HG02763 (cell line): Measurements from ENCODE around the gene SULT1C2.
"Not testable (repeated sequence)": the region's sequence is repeated elsewhere in the genome, so short reads cannot be mapped to it uniquely, and the experiment has no call there.

Source experiments
- ATAC-seq: cut with Tn5 transposase; IDR thresholded peaks from one replicate; pipeline ENCODE4 v1.9.1; 2021; ENCODE audit warnings: mild to moderate bottlenecking, moderate library complexity; ENCODE audit not compliant: unreplicated experiment

SULT1C2 gene

DNA sequence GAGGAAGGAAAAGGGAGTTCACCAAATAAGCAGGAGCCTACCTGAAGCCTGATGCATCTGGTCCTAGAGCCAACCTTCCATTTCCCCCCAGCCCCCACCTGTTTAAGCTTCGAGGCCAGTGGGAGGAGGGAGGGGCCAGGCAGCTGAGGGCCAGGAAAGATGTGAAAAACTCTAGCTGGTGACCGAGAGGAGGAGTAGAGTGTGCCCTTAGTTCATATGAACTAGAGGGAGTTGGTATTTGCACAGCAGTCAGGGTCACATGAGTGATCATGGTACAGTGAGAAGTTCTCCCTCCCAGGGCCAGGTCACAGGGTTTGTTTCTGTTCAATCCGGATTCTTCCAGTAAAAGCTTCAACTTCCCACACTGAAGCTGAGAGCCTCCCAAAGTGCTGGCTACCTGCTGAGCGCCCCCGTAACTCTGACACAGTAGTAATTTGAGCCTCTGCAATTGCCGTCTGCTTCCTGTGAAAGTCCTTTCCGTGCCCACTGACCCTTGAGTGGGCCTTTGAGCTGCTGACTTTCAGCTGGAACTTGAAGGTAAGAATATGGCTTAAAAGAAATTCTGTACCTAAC lies at the start of gene SULT1C2:
Gene SULT1C2, plus strand, starts transcription at position 362 of the 573 bp plus-strand sequence. CDS start 4,773 bp downstream, outside the sequence.
- ATAC-seq, result no peak

- no peak for ATAC-seq
Observed at GRCh38 chr2:108239786-108240185, 48.9 kb upstream of the SULT1C2 start, which contains the start of gene SULT1C3. TSS of gene SULT1C3 (plus strand) at chr2:108239968. CDS start at chr2:108247195, 7,227 bp downstream.

DNA sequence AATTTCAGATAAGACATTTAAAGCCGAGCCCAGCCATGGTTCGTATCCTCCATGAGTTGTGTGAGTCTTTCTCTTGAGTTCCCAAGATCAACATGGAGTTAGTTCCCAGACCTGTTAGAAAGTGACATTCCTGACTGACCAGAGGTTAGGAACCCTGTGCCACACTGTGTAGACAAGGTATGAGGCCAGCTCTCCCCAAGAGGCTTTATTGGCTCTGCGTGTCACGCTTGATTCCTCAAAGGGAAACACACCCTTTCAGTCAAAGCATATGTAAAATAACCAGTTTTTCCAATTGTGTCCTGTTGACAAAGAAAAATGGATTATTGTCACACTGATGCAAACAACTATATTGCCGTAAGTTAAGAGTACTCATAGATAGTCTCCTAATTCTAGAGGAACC lies 47.7 kb upstream of the SULT1C2 start:
- no peak for ATAC-seq

DNA sequence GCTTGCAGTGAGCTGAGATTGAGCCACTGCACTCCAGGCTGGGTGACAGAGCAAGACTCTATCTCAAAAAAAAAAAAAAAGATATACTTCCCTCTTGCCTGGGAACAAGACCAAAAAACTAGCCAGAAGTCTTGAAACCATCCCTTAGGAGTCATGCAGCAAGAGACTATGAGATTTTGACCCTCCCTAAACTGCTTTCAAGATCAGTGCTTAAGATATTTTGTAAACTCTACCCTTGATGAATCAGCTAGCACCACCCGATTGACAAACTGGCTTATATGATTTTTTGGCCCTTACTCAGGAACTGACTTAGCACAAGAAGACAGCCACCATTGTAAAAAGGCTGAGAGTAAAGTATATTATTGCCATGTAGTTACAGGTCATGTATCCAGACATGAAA lies 45.1 kb upstream of the SULT1C2 start:
- no peak for ATAC-seq

DNA sequence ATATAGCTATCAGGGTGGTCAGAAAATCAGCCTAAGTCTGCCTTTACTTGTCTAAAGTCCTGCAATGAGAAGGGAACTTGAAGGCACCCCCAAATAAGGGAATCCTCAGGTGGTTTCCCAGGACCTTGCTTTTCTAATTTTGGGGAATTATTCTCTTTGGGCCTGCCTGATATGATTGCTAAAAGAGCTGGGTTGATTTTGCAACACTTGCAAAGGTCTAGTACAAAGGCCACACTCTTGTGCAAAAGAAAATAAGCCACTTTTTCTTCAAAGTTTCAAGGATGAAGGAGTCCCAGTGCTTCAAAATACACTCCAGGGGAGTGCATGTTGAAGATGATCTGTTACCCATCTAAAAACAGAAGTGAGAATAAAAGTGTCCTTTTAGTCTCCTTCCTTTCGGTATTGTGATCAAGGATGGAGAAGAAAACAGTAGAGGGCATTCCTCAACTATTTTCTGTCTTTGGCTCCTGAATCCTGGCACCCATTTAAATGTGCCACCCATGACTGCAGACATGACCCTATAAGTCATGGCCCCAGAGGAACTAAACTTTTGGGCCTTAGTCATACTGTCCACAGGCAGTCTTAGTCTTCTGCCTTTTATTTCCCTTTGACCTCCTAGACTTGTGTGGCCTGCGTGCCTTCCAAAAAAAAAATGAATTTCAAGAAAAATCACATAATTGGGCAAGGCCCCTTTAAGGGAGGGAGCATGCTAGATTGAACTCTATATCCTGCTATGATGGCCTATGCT lies 43.9 kb upstream of the SULT1C2 start:
- no peak for ATAC-seq

- ATAC-seq, result no peak
Observed at GRCh38 chr2:108253106-108253505, 35.6 kb upstream of the SULT1C2 start.

- no peak for ATAC-seq
Observed at GRCh38 chr2:108257757-108258331, 30.9 kb upstream of the SULT1C2 start.

- ATAC-seq, result no peak
Observed at GRCh38 chr2:108260773-108261172, 27.9 kb upstream of the SULT1C2 start.

GRCh38 chr2:108262036-108262435 lies 26.7 kb upstream of the SULT1C2 start:
- no peak for ATAC-seq

DNA sequence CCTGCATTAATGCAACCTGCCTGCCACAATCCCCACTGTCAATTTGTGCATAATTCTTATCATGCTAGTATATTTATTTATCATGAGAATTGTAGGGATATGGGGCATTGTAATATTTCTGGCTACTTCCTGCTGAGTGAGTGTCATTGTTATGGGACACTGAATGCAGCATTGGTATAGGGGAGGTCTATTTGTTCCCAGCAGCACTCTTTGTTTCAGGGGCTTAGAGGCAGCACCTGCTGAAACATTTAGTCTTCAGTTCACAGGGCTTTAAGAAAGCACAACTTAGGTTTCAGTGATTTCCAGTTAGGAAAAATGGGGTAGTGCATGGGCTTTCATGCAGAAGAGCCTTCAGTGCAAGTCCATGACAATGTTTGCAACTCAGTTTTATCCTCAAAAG lies 25.3 kb upstream of the SULT1C2 start:
- ATAC-seq, result no peak

- no peak for ATAC-seq
Observed at GRCh38 chr2:108266218-108266617, 22.5 kb upstream of the SULT1C2 start.

- no peak for ATAC-seq
Observed at GRCh38 chr2:108267101-108267500, 21.6 kb upstream of the SULT1C2 start.

DNA sequence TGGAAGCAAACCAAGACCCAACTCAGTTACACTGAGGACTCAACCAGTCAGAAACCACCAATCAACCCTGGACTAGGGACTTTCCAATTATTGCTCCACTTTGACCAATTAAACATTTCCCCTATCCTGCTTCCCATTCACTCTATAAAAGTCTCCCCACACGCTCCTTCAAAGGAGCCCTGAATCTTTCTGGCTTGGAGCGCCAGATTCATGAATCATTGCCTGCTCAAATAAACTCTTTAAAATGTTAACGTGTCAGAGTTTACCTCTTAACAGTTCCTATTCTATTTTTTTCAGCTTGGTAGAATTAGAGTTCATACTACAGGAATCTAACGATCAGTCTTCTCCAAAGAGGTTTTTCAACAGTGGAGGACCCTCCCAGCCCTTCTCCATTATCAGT lies 20.7 kb upstream of the SULT1C2 start:
- no peak for ATAC-seq

GRCh38 chr2:108270346-108270745 lies 18.3 kb upstream of the SULT1C2 start:
- no peak for ATAC-seq

DNA sequence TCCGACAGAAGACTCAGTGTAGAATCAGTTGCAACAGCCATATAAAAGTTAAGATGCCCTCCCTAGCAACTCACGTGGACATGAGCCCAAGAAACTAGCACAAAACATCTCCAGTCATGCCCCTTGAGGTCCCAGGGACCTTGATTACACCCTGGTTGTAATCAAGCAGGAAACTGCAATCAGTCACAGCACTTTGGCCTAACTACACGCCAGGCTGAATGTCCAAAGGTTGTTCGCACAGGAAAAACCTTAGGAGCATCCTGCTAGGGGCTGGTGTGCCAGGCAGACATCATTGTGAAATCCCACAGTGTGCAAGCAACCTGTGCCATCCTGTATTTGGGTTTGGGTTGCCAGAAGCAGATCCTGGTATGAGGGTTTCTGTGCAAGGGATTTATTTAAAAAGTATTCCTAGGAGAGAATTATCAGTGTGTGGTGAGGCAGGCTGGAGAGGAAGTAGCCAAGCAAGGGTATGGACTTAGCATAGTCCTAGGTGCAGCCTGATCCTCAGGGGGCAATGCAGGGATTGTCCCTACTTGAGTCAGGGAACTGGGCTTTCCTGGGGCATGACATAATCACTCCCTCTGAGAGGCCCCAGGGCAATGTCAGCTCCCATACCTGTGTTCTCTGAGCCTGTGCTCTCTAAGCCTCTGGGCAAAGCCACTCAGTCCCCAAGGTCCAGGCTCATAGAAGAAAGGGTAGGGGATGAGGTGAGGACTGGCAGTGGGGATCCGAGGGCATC lies 17.8 kb upstream of the SULT1C2 start:
- ATAC-seq, result no peak

DNA sequence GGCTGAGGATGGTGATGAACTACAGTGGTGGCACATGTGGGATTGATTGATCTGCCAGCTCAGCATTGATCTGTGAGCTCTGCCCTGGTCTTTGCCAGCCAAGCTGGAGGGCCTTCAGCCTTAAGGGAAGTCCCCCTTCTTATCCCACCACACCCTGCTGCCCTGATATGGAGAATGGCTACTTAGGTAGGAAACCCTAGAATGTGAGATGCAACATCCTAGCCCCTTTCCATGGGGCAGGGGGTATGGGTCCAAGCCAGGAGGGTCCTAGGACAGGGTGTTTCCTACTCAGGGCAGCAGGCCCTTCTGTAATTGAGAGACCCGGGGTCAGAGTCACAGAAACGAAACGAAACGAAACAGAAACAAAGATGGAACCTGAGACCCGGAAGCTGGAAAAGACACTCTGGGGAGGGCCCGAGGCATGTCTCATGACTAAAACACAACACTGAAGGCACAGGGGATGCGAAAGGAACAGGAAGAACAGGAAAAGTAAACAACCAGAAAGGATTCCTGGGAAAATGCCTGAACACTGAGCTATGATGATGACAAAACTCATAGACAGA lies 16.9 kb upstream of the SULT1C2 start:
- ATAC-seq, result no peak

DNA sequence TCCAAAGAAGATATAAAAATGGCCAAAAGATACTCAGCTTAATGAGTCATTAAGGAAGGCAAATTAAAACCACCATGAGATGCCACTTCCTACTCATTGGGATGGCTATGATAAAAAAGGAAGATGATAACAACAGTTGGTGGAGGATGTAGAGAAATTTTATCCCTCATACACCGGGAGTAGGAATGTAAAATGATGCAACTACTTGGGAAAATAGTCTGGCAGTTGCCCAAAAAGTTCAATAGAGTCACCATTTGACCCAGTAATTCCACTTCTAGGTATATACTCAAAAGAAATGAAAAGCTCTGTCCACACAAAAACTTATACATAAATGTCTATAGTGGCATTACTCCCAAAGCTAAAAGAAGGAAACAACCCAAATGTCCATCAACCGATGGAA lies 10.1 kb upstream of the SULT1C2 start:
- ATAC-seq, result no peak

DNA sequence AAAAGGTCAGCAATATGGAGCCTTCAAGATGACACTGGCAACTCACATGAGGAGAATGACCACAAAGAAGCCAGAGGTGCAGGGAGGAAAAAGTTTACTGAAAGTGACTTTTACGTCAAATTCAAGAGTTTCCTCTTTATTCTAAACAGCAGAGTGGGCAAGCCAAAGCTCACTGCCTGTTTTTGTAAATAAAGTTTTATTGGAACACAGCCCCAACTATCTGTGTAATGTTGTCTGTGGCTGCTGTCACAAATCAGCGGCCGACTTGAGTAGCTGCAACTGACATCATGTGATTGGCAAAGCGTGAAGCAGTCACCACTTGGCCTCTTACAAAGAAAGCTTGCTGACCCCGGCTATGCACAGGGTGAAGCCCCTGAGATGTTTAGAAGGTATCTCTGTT lies 9.2 kb upstream of the SULT1C2 start:
- no peak for ATAC-seq

GRCh38 chr2:108280466-108280865 lies 8.2 kb upstream of the SULT1C2 start:
- ATAC-seq, result no peak

- not testable (repeated sequence) for ATAC-seq
Observed at GRCh38 chr2:108284566-108284965, 4.1 kb upstream of the SULT1C2 start.

- no peak for ATAC-seq
Observed at GRCh38 chr2:108285616-108286015, 3.1 kb upstream of the SULT1C2 start.
